Progenitor cell of endocrine pancreas (in vitro differentiated cells): ENCODE results near the gene CCDC149. TPM values are rescaled to one million over a fixed set of nuclear protein-coding genes. Genes with fewer than 3 reads are reported as not detected.

Experiments
- DNase-seq: peaks from one replicate; pipeline ENCODE4 v3.0.0; 2021; ENCODE audit warnings: low spot score; ENCODE audit not compliant: unreplicated experiment
- H3K27ac Mint-ChIP-seq: 2 replicates; pipeline ENCODE4 v1.8.0; 2021; ENCODE audit warnings: mild to moderate bottlenecking, moderate library complexity, mixed read lengths
- H3K27me3 Mint-ChIP-seq: 2 replicates; pipeline ENCODE4 v1.8.0; 2021; ENCODE audit warnings: mixed read lengths
- H3K36me3 Mint-ChIP-seq: 2 replicates; pipeline ENCODE4 v1.8.0; 2022; ENCODE audit warnings: mixed read lengths; ENCODE audit not compliant: insufficient read depth
- H3K4me1 Mint-ChIP-seq: 2 replicates; pipeline ENCODE4 v1.8.0; 2021; ENCODE audit warnings: low read depth, mixed read lengths
- H3K4me3 Mint-ChIP-seq: 2 replicates; pipeline ENCODE4 v1.8.0; 2021; ENCODE audit warnings: low read depth, mild to moderate bottlenecking, moderate library complexity, mixed read lengths
- H3K9me3 Mint-ChIP-seq: 2 replicates; pipeline ENCODE4 v1.8.0; 2021; ENCODE audit warnings: low read depth, mixed read lengths
- total RNA-seq: library from RNA; stranded (reverse); gene quantifications from 2 replicates; pipeline ENCODE4 v1.2.1, GENCODE V29; 2021
- TF ChIP-seq, protein P1 (sequence below): fragments of 200-600 bp; sonication (generic); IDR thresholded peaks from one replicate; pipeline ENCODE4 v1.5.0; 2021; ENCODE audit warnings: antibody characterized with exemption, mild to moderate bottlenecking; ENCODE audit not compliant: unreplicated experiment

CCDC149 gene
- total RNA-seq, 1 donor from 2014 or later, result 13.2 TPM

GRCh38 chr4:24799196-24799543, 113.7 kb downstream of the CCDC149 start:
- no peak for DNase-seq
- Mint-ChIP-seq H3K4me1 (peaks cover 24% of the 10 kb centered on the region), H3K36me3 (peaks cover 4% of the 10 kb centered on the region), H3K27me3 (peaks cover 59% of the 10 kb centered on the region), H3K9me3 (no peaks in the 10 kb centered on the region), H3K4me3 (no peak overlapping the region), H3K27ac (no peak overlapping the region)
- TF ChIP-seq, protein P1, sequence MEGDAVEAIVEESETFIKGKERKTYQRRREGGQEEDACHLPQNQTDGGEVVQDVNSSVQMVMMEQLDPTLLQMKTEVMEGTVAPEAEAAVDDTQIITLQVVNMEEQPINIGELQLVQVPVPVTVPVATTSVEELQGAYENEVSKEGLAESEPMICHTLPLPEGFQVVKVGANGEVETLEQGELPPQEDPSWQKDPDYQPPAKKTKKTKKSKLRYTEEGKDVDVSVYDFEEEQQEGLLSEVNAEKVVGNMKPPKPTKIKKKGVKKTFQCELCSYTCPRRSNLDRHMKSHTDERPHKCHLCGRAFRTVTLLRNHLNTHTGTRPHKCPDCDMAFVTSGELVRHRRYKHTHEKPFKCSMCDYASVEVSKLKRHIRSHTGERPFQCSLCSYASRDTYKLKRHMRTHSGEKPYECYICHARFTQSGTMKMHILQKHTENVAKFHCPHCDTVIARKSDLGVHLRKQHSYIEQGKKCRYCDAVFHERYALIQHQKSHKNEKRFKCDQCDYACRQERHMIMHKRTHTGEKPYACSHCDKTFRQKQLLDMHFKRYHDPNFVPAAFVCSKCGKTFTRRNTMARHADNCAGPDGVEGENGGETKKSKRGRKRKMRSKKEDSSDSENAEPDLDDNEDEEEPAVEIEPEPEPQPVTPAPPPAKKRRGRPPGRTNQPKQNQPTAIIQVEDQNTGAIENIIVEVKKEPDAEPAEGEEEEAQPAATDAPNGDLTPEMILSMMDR, result no peak

DNA sequence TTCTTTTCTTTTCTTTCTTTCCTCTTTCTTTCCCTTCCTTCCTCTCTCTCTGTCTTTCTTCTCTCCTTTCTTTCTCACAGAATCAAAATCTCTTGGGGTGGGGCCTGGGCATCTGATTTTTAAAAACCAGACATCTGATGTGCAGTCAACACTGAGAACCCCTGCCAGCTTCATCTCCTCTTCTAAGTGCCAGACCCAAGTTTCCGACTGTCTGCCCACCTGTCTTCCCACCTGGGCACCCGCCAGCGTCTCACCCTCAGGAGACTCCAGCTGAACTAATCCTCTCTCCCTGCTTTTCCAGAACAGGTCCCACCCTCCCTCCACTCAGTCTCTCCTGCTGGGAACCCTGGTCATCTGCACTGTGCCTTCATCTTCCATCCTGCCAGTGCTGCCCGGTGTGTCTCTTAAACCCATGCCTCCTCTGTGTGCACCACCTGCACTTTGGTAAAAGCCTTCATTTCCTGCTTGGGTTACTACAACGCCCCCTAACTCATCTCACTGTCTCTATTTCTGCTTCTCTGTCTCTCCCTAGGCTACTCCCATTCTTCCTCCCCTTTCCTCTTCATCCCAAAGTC, 114.7 kb downstream of the CCDC149 start:
- Mint-ChIP-seq H3K4me1 (peaks cover 26% of the 10 kb centered on the region), H3K27ac (no peak overlapping the region), H3K36me3 (peaks cover 4% of the 10 kb centered on the region), H3K9me3 (no peaks in the 10 kb centered on the region), H3K27me3 (peaks cover 57% of the 10 kb centered on the region), H3K4me3 (no peak overlapping the region)
- TF ChIP-seq, protein P1, result no peak
- no peak for DNase-seq

DNA sequence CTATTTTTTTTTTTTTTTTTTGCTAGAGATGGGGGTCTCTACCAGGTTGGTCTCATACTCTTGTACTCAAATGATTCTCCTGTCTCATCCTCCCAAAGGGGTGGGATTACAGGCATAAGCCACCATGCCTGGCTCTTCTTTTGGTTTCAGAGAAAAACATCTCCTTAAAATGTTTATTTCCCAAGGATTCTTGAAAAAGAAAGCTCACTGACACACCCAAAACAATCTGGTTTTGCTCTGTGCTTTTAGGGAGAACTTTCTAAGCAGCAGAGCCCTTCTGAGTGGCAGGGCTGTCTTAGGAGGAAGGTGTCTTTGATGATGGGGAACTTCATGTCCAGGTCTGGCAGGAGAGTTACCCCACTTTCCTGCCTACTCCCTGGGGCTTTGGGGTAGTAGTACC, 116.2 kb downstream of the CCDC149 start:
- H3K27me3 Mint-ChIP-seq, result peaks cover 43% of the 10 kb centered on the region
- no peak overlapping the region for H3K4me3 Mint-ChIP-seq
- H3K36me3 Mint-ChIP-seq, result peaks cover 4% of the 10 kb centered on the region
- TF ChIP-seq, protein P1, result no peak
- DNase-seq, result no peak
- no peaks in the 10 kb centered on the region for H3K9me3 Mint-ChIP-seq
- H3K27ac Mint-ChIP-seq, result no peak overlapping the region
- peaks cover 35% of the 10 kb centered on the region for H3K4me1 Mint-ChIP-seq

GRCh38 chr4:24795666-24796381, 117.0 kb downstream of the CCDC149 start:
- Mint-ChIP-seq H3K9me3 (no peaks in the 10 kb centered on the region), H3K4me3 (peak overlapping the region; percentile 72), H3K27me3 (peaks cover 35% of the 10 kb centered on the region), H3K4me1 (peaks cover 37% of the 10 kb centered on the region), H3K27ac (peak overlapping the region; percentile 89), H3K36me3 (peaks cover 4% of the 10 kb centered on the region)
- TF ChIP-seq, protein P1, result no peak
- DNase-seq, result no peak

DNA sequence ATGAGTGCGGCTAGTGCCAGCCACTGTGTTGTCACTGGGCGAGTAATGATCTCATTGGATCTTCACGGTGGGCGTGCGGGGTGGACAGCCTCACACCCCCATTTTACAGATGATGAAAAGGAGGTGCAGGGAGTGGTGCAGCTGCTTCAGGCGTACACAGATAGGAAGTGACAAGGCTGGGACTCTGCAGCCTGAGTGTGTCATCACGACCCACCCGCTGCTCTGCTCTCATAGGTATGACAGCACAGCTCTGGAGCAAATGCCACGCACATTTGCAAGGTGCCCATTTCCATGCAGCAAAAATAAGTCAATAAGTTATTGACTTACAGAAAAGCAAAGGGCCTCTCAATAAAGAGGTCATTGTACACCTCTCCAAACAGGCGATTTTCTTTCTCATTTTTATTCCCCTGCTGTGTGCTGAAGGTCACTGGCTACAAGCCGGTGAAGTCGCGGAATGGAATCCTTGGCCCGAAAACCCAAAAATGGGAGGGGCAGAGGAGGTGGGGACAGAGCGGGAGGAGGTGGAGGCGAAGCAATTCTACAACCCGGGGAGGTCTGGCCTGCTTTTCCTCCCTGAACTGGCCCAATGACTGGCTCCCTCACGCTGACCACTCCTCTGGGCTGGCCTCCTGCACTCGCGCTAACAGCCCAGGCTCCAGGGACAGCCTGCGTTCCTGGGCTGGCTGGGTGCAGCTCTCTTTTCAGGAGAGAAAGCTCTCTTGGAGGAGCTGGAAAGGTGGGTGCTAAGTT, 117.8 kb downstream of the CCDC149 start, which contains the start of gene SOD3:
Gene SOD3 (plus strand): TSS at position 658 of the 750 bp plus-strand sequence. CDS start 3,949 bp downstream, outside the sequence.
- peak within 1 kb of the TSS; percentile 89 for H3K27ac Mint-ChIP-seq
- H3K4me1 Mint-ChIP-seq, result peaks cover 32% of the 10 kb centered on the region
- peaks cover 28% of the 10 kb centered on the region for H3K27me3 Mint-ChIP-seq
- TF ChIP-seq, protein P1, result no peak
- no peaks in the 10 kb centered on the region for H3K9me3 Mint-ChIP-seq
- peak; percentile 42 for DNase-seq
- H3K36me3 Mint-ChIP-seq, result peaks cover 4% of the 10 kb centered on the region
- peak within 1 kb of the TSS; percentile 72 for H3K4me3 Mint-ChIP-seq
